Panc1 (cell line): Measurements from ENCODE around the gene LCE1F. TPM values are rescaled to one million over a fixed set of nuclear protein-coding genes. Genes with fewer than 3 reads are reported as not detected.

Source experiments
- ATAC-seq: fragments of 200-7000 bp; cut with Tn5 transposase; 2 replicates; pipeline ENCODE4 v1.9.1; 2020; ENCODE audit warnings: mild to moderate bottlenecking, moderate library complexity
- BruUV-seq: library from RNA; stranded (reverse); fragments of 400-500 nt; replicated peaks from 2 replicates; lab custom pipeline; 2021; lab: Mats Ljungman, UMichigan
- CTCF ChIA-PET: fragments of 300-600 bp; sonication (Branson Sonifier 250); formaldehyde crosslinking; loops from one replicate; lab custom pipeline; 2022; ENCODE audit warnings: antibody characterized with exemption; lab: Charles Lee
- POLR2A ChIA-PET: fragments of 300-600 bp; sonication (Branson Sonifier 250); formaldehyde crosslinking; loops from one replicate; lab custom pipeline; 2022; ENCODE audit warnings: antibody characterized with exemption; lab: Charles Lee
- DNase-seq: peaks from one replicate; pipeline ENCODE4 v3.0.0-alpha.2; 2010; ENCODE audit warnings: low read depth, low spot score
- H3K27ac ChIP-seq: 2 replicates; pipeline ENCODE4 v1.5.1; 2011; ENCODE audit warnings: mild to moderate bottlenecking, low read length, inconsistent platforms
- H3K27me3 ChIP-seq: fragments of 200-500 bp; sonication (Bioruptor generic); 2 replicates; pipeline ENCODE4 v1.6.0; 2014; ENCODE audit warnings: low read length, inconsistent platforms; ENCODE audit not compliant: control insufficient read depth, insufficient read depth
- H3K36me3 ChIP-seq: fragments of 200-500 bp; sonication (Bioruptor generic); 2 replicates; pipeline ENCODE4 v1.5.1; 2014; ENCODE audit warnings: inconsistent platforms, mild to moderate bottlenecking, low read length, moderate library complexity; ENCODE audit not compliant: control insufficient read depth, insufficient read depth
- H3K4me1 ChIP-seq: 2 replicates; pipeline ENCODE4 v1.5.1; 2011; ENCODE audit warnings: inconsistent platforms, mild to moderate bottlenecking, low read length, moderate library complexity; ENCODE audit not compliant: control insufficient read depth, insufficient read depth
- H3K4me3 ChIP-seq, 2 experiments: 2 replicates each; pipeline ENCODE4 v1.5.1; 2011 to 2012; ENCODE audit warnings: low read depth in 2 of 2, low read length in 2 of 2, mild to moderate bottlenecking in 2 of 2, inconsistent platforms in 1 of 2, moderate library complexity in 1 of 2
- H3K9me3 ChIP-seq: fragments of 200-500 bp; sonication (Bioruptor generic); 2 replicates; pipeline ENCODE4 v1.5.1; 2014; ENCODE audit warnings: low read depth, mild to moderate bottlenecking, inconsistent platforms, low read length, moderate library complexity; ENCODE audit not compliant: control insufficient read depth, insufficient read depth
- CTCF ChIP-seq: fragments of 450-650 bp; IDR thresholded peaks from 2 replicates; pipeline ENCODE4 v1.5.1; 2017; ENCODE audit warnings: mild to moderate bottlenecking
- POLR2AphosphoS5 ChIP-seq: IDR thresholded peaks from 2 replicates; pipeline ENCODE4 v1.6.1; 2012; ENCODE audit warnings: mild to moderate bottlenecking, low read depth, low read length, moderate library complexity
- REST ChIP-seq, 2 experiments: IDR thresholded peaks; 2 replicates each; pipeline ENCODE4 v1.6.1; 2011 to 2012; ENCODE audit warnings: low read depth in 2 of 2, control low read depth in 1 of 2, low read length in 1 of 2, mild to moderate bottlenecking in 1 of 2, moderate library complexity in 1 of 2; ENCODE audit not compliant: insufficient read depth in 1 of 2
- SIN3A ChIP-seq: IDR thresholded peaks from 2 replicates; pipeline ENCODE4 v1.6.1; 2012; ENCODE audit warnings: low read depth, mild to moderate bottlenecking, low read length, moderate library complexity, borderline replicate concordance; ENCODE audit not compliant: insufficient read depth
- TCF7L2 ChIP-seq: IDR thresholded peaks from 2 replicates; pipeline ENCODE4 v1.6.1; 2011; ENCODE audit warnings: mild to moderate bottlenecking, low read depth, low read length, inconsistent platforms
- in situ Hi-C: cut with HindIII; loops from 2 replicates; pipeline ENCODE4 v1.10.0; 2016; ENCODE audit warnings: low sequenced_read_pairs, low pct_unique_long_range_greater_than_20kb
- intact Hi-C: fragments of 100-400 bp; cut with micrococcal nuclease; formaldehyde crosslinking; loops from one replicate; pipeline ENCODE4 v1.10.0; 2022; ENCODE audit not compliant: unreplicated experiment
- total RNA-seq: library from RNA; stranded (reverse); gene quantifications from one replicate; pipeline ENCODE4 v1.2.1, GENCODE V29; 2021; ENCODE audit not compliant: unreplicated experiment

Gene LCE1F
- total RNA-seq, 1 experiment from 2014 or later, result not detected

- no peaks in the 10 kb centered on the region for H3K9me3 ChIP-seq
- ChIA-PET CTCF (no interaction called here), POLR2A (no interaction called here)
- in situ Hi-C loops, result no loop called here
- no peaks in the 10 kb centered on the region for H3K4me1 ChIP-seq
- no peak overlapping the region for H3K4me3 ChIP-seq
- no peaks in the 10 kb centered on the region for H3K36me3 ChIP-seq
- H3K27ac ChIP-seq, result no peak overlapping the region
- TF ChIP-seq REST (IDR thresholded peaks at IDR 0.05; ENCODE audit: insufficient read depth in 1 of 2, low read depth in 2 of 2, low read length in 1 of 2), result no peak
- TF ChIP-seq POLR2AphosphoS5, result no peak
- TF ChIP-seq CTCF, result no peak
- TF ChIP-seq TCF7L2, result no peak
- no peak for TF ChIP-seq SIN3A
- intact Hi-C loops, result no loop called here
- BruUV-seq, result no TSS peak
- DNase-seq (no peak), ATAC-seq (no peak)
- no peaks in the 10 kb centered on the region for H3K27me3 ChIP-seq
Measured at GRCh38 chr1:152761609-152762213, 13.2 kb upstream of the LCE1F start.

DNA sequence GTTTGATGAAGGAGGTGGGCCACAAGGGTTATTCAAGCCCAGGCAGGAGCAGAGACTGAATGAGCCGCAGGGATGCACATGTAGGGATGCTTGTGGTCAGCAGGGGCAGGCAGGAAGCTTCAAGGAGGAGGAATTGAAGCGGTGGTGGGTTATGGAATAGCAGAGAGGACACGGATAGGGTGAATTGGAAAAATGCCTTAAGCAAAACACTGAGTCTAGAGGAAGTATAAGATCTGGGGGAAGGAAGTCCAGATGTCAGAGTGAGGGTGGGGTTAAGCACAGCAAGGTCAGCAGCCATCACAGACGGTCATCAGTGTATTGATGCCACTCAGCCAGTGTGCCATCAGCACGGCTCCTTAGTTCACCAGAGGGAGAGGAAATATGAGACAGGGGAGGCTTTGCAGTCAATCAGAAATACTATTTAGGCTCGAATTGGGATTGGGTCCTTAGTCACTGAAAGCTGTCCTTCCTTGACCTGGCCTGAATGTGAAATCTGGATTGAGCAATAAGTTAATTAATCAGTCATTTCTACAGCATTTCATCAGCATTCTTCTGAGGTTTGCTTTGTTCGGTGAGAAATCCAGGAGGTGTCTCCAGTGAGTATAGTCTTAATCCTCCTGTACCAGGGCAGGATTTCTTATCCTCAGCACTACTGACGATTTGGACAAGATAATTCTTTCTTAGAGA, 6.0 kb upstream of the LCE1F start:
- ChIA-PET POLR2A (no interaction called here), CTCF (no interaction called here)
- Histone ChIP-seq H3K4me1 (no peaks in the 10 kb centered on the region), H3K36me3 (no peaks in the 10 kb centered on the region), H3K27ac (no peak overlapping the region), H3K9me3 (no peaks in the 10 kb centered on the region), H3K27me3 (no peaks in the 10 kb centered on the region), H3K4me3 (no peak overlapping the region)
- no peak for TF ChIP-seq CTCF
- TF ChIP-seq POLR2AphosphoS5, result no peak
- no peak for TF ChIP-seq SIN3A
- no peak for TF ChIP-seq REST (IDR thresholded peaks at IDR 0.05; ENCODE audit: insufficient read depth in 1 of 2, low read depth in 2 of 2, low read length in 1 of 2)
- no peak for TF ChIP-seq TCF7L2
- intact Hi-C loops (no loop called here), in situ Hi-C loops (no loop called here)
- ATAC-seq (no peak), DNase-seq (no peak)
- BruUV-seq, result no TSS peak
